Measurements from ENCODE around the gene CCDC97.

The CCDC97 gene

GRCh38 chr19:41308450-41309179, 1.4 kb upstream of the CCDC97 start:
- no peak overlapping the region for H3K9ac ChIP-seq (ENCODE audit: low read depth, low read length)
- H3K27ac ChIP-seq (ENCODE audit: low read depth, low read length), result peak overlapping the region; percentile 65
- peaks cover 57% of the 10 kb centered on the region for H3K36me3 ChIP-seq (ENCODE audit: insufficient read depth, low read length)
- 40% methylated on average over 8 of the region's 8 CpGs for WGBS
- H3K4me3 ChIP-seq (ENCODE audit: low read length), result no peak overlapping the region
- no peaks in the 10 kb centered on the region for H3K9me3 ChIP-seq (ENCODE audit: insufficient read depth, low read depth, low read length)
- H3K27me3 ChIP-seq (ENCODE audit: insufficient read depth, low read length), result no peaks in the 10 kb centered on the region
- H3K4me1 ChIP-seq (ENCODE audit: insufficient read depth, low read length), result peaks cover 5% of the 10 kb centered on the region; the same call in 1 of the 2 replicates

GRCh38 chr19:41309180-41310032, 566 bp upstream of the CCDC97 start:
- WGBS, result 56% methylated on average over 26 of the region's 26 CpGs
- Histone ChIP-seq H3K27ac (ENCODE audit: low read depth, low read length) (peak overlapping the region; percentile 94), H3K4me3 (ENCODE audit: low read length) (peak overlapping the region; percentile 71), H3K9me3 (ENCODE audit: insufficient read depth, low read depth, low read length) (no peaks in the 10 kb centered on the region), H3K27me3 (ENCODE audit: insufficient read depth, low read length) (no peaks in the 10 kb centered on the region), H3K9ac (ENCODE audit: low read depth, low read length) (peak overlapping the region; percentile 93), H3K36me3 (ENCODE audit: insufficient read depth, low read length) (peaks cover 56% of the 10 kb centered on the region), H3K4me1 (ENCODE audit: insufficient read depth, low read length) (peaks cover 5% of the 10 kb centered on the region; the same call in 1 of the 2 replicates)

DNA sequence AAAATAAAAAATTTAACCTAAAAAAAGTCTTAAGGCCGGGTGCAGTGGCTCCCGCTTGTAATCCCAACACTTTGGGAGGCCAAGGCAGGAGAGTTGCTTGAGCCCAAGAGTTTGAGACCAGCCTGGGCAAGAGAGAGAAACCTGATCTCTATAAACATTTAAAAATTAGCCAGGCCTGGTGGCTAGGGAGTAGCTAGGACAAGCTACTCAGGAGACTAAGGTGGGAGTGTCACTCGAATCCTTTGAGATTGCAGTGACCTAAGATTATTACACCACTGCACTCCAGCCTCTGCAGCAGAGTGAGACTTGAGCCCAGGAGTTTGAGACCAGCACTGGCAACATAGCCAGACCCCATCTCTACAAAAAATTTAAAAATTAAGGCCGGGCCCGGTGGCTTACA, 1.1 kb downstream of the CCDC97 start:
- Histone ChIP-seq H3K27me3 (ENCODE audit: insufficient read depth, low read length) (no peaks in the 10 kb centered on the region), H3K9me3 (ENCODE audit: insufficient read depth, low read depth, low read length) (no peaks in the 10 kb centered on the region), H3K27ac (ENCODE audit: low read depth, low read length) (no peak overlapping the region), H3K36me3 (ENCODE audit: insufficient read depth, low read length) (peaks cover 53% of the 10 kb centered on the region), H3K9ac (ENCODE audit: low read depth, low read length) (peak overlapping the region; percentile 93; the same call in 1 of the 2 replicates), H3K4me3 (ENCODE audit: low read length) (peak overlapping the region; percentile 71), H3K4me1 (ENCODE audit: insufficient read depth, low read length) (peaks cover 5% of the 10 kb centered on the region; the same call in 1 of the 2 replicates)
- 79% methylated on average over 5 of the region's 5 CpGs for WGBS

- H3K27me3 ChIP-seq (ENCODE audit: insufficient read depth, low read length), result no peaks in the 10 kb centered on the region
- H3K27ac ChIP-seq (ENCODE audit: low read depth, low read length), result no peak overlapping the region
- H3K36me3 ChIP-seq (ENCODE audit: insufficient read depth, low read length), result peaks cover 53% of the 10 kb centered on the region
- H3K4me3 ChIP-seq (ENCODE audit: low read length), result peak overlapping the region; percentile 71; the same call in 1 of the 2 replicates
- WGBS, result 96% methylated on average over 8 of the region's 8 CpGs
- H3K4me1 ChIP-seq (ENCODE audit: insufficient read depth, low read length), result peaks cover 5% of the 10 kb centered on the region; the same call in 1 of the 2 replicates
- no peaks in the 10 kb centered on the region for H3K9me3 ChIP-seq (ENCODE audit: insufficient read depth, low read depth, low read length)
- H3K9ac ChIP-seq (ENCODE audit: low read depth, low read length), result no peak overlapping the region
Observed at GRCh38 chr19:41311613-41312012, 1.6 kb downstream of the CCDC97 start.

DNA sequence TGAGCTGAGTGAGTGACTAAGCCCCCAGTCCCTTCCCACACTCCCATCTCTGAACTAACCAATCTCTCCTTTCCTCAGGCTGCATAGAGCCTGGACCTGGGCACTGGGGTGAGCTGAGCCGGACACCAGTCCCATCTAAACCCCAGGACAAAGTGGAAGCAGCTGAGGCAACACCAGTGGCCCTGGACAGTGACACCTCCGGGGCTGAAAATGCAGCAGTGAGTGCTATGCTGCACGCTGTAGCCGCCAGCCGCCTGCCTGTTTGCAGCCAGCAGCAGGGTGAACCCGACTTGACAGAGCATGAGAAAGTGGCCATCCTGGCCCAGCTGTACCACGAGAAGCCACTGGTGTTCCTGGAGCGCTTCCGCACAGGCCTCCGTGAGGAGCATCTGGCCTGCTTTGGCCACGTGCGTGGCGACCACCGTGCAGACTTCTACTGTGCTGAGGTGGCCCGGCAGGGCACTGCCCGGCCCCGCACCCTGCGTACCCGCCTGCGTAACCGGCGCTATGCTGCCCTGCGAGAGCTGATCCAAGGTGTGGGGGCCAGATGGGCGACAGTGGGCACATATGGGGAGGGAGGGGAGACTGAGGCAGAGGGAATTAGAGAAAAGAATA, 6.4 kb downstream of the CCDC97 start:
- Histone ChIP-seq H3K9ac (ENCODE audit: low read depth, low read length) (no peak overlapping the region), H3K4me3 (ENCODE audit: low read length) (no peak overlapping the region), H3K36me3 (ENCODE audit: insufficient read depth, low read length) (peaks cover 76% of the 10 kb centered on the region), H3K4me1 (ENCODE audit: insufficient read depth, low read length) (no peaks in the 10 kb centered on the region), H3K9me3 (ENCODE audit: insufficient read depth, low read depth, low read length) (no peaks in the 10 kb centered on the region), H3K27ac (ENCODE audit: low read depth, low read length) (no peak overlapping the region), H3K27me3 (ENCODE audit: insufficient read depth, low read length) (no peaks in the 10 kb centered on the region)
- 96% methylated on average over 24 of the region's 24 CpGs for WGBS

DNA sequence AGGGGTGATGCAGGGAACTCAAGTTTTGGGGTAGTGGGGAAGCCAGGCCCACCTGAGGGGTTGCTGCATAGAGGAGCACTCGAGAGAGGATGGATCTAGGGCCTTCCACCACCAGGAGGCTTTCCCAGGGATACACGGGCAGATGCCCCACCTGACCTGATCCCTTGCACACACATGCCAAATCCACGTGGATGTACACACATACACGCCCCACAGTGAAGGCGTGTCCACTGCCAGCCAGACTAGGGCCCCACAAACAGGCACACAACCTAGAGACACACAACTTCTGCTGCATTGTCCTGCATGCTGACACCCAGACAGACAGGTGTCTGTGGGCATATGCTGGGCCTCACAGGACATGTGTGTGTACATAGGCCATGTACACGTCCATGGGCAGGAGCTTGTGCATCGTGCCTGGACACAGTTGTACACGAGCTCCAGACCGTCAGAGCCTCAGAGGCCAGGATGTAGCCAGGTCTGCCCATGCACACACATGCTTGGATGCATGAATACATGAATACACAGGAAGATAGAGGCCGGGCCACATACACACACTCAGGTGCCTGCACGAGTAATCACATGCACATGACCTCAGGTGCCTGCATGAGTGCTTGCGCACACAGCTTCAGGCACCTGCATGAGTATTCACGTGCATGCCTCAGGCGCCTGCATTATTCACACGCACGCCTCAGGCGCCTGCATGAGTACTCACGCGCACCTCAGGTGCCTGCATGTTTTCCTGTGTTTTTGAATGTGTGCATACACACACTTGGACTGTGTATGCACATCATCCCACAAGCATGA, 8.9 kb downstream of the CCDC97 start:
- H3K36me3 ChIP-seq (ENCODE audit: insufficient read depth, low read length), result peaks cover 65% of the 10 kb centered on the region
- no peaks in the 10 kb centered on the region for H3K9me3 ChIP-seq (ENCODE audit: insufficient read depth, low read depth, low read length)
- no peaks in the 10 kb centered on the region for H3K27me3 ChIP-seq (ENCODE audit: insufficient read depth, low read length)
- no peak overlapping the region for H3K4me3 ChIP-seq (ENCODE audit: low read length)
- peaks cover 20% of the 10 kb centered on the region for H3K4me1 ChIP-seq (ENCODE audit: insufficient read depth, low read length)
- 93% methylated on average over 19 of the region's 19 CpGs for WGBS
- H3K9ac ChIP-seq (ENCODE audit: low read depth, low read length), result no peak overlapping the region
- no peak overlapping the region for H3K27ac ChIP-seq (ENCODE audit: low read depth, low read length)

DNA sequence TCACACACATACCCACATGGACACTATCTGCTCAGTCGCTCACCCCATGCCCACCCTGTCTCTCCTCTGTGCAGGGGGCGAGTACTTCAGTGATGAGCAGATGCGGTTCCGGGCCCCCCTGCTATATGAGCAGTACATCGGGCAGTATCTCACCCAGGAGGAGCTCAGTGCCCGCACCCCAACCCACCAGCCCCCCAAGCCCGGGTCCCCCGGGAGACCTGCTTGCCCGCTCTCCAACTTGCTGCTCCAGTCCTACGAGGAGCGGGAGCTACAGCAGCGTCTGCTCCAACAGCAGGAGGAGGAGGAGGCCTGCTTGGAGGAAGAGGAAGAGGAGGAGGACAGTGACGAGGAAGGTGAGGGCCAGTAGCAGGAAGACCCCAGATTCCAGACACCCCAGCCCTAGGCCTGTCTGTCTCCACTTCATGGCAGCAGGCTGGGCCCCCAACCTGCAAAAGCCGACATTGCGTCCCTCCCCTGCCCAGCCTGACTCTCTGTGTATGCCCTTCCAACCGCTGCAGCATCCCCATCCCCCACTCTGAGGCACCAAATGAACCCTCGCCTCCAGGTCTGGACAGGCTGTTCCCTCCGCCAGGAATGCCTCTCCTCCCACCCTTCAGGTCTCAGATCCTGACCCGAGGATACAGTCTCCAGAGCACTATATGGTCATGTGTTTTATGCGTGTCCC, 9.7 kb downstream of the CCDC97 start:
- 87% methylated on average over 20 of the region's 20 CpGs for WGBS
- Histone ChIP-seq H3K36me3 (ENCODE audit: insufficient read depth, low read length) (peaks cover 58% of the 10 kb centered on the region), H3K27ac (ENCODE audit: low read depth, low read length) (no peak overlapping the region), H3K4me3 (ENCODE audit: low read length) (no peak overlapping the region), H3K9me3 (ENCODE audit: insufficient read depth, low read depth, low read length) (no peaks in the 10 kb centered on the region), H3K4me1 (ENCODE audit: insufficient read depth, low read length) (peaks cover 27% of the 10 kb centered on the region), H3K9ac (ENCODE audit: low read depth, low read length) (no peak overlapping the region), H3K27me3 (ENCODE audit: insufficient read depth, low read length) (no peaks in the 10 kb centered on the region)

GRCh38 chr19:41320185-41320518, 10.2 kb downstream of the CCDC97 start:
- WGBS, result 94% methylated on average over 11 of the region's 11 CpGs
- Histone ChIP-seq H3K4me3 (ENCODE audit: low read length) (no peak overlapping the region), H3K9ac (ENCODE audit: low read depth, low read length) (no peak overlapping the region), H3K36me3 (ENCODE audit: insufficient read depth, low read length) (peaks cover 56% of the 10 kb centered on the region), H3K9me3 (ENCODE audit: insufficient read depth, low read depth, low read length) (no peaks in the 10 kb centered on the region), H3K4me1 (ENCODE audit: insufficient read depth, low read length) (peaks cover 29% of the 10 kb centered on the region), H3K27me3 (ENCODE audit: insufficient read depth, low read length) (no peaks in the 10 kb centered on the region), H3K27ac (ENCODE audit: low read depth, low read length) (no peak overlapping the region)

DNA sequence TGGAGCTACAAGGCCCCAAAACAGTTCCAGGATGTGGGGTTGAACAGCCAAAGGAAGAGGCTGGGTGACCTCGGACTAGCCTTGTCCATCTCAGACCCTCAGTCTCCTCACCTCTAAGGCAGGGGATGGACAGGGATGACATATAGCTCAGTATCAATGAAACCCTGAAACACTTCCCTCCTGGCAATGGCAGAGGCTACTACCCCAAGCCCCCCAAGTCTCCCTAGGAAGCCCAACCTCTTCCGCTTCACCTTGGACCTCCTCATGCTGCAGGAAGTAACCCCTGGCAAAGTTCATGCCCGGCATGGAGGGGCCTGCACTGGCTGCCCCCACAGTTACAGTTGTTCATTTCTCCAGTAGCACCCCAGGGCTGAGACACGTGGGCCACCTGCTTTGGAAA, 10.6 kb downstream of the CCDC97 start:
- Histone ChIP-seq H3K4me3 (ENCODE audit: low read length) (no peak overlapping the region), H3K9me3 (ENCODE audit: insufficient read depth, low read depth, low read length) (no peaks in the 10 kb centered on the region), H3K27me3 (ENCODE audit: insufficient read depth, low read length) (no peaks in the 10 kb centered on the region), H3K27ac (ENCODE audit: low read depth, low read length) (no peak overlapping the region), H3K9ac (ENCODE audit: low read depth, low read length) (no peak overlapping the region), H3K4me1 (ENCODE audit: insufficient read depth, low read length) (peaks cover 29% of the 10 kb centered on the region), H3K36me3 (ENCODE audit: insufficient read depth, low read length) (peaks cover 52% of the 10 kb centered on the region)
- 96% methylated on average over 4 of the region's 4 CpGs for WGBS

GRCh38 chr19:41321204-41321599, 11.2 kb downstream of the CCDC97 start:
- H3K4me3 ChIP-seq (ENCODE audit: low read length), result no peak overlapping the region
- 89% methylated on average over 7 of the region's 7 CpGs for WGBS
- H3K36me3 ChIP-seq (ENCODE audit: insufficient read depth, low read length), result peaks cover 46% of the 10 kb centered on the region
- H3K4me1 ChIP-seq (ENCODE audit: insufficient read depth, low read length), result peaks cover 32% of the 10 kb centered on the region
- no peaks in the 10 kb centered on the region for H3K27me3 ChIP-seq (ENCODE audit: insufficient read depth, low read length)
- H3K9ac ChIP-seq (ENCODE audit: low read depth, low read length), result no peak overlapping the region
- no peaks in the 10 kb centered on the region for H3K9me3 ChIP-seq (ENCODE audit: insufficient read depth, low read depth, low read length)
- H3K27ac ChIP-seq (ENCODE audit: low read depth, low read length), result peak overlapping the region; percentile 13; the same call in 1 of the 2 replicates
